SKM-1 treated with dmso at 0.1 percent for 144 hours (cell line): ENCODE data around the gene PPP1R27.

Experiments used
- DNase-seq: peaks from one replicate; lab custom pipeline; 2025; ENCODE audit not compliant: unreplicated experiment; lab: John Stamatoyannopoulos, UW

Gene PPP1R27

GRCh38 chr17:81863123-81863675 lies 28.3 kb upstream of the PPP1R27 start:
- no peak for DNase-seq

- DNase-seq = peak; percentile 100
Observed at GRCh38 chr17:81860756-81861568, 26.1 kb upstream of the PPP1R27 start.

GRCh38 chr17:81859906-81860755 lies 25.3 kb upstream of the PPP1R27 start, which contains the start of gene P4HB:
P4HB (minus strand) TSS chr17:81860535; CDS start chr17:81860471, 64 bp downstream.
- no peak for DNase-seq

GRCh38 chr17:81858967-81859905 lies 24.4 kb upstream of the PPP1R27 start:
- no peak for DNase-seq

- DNase-seq = no peak
Observed at GRCh38 chr17:81858170-81858966, 23.5 kb upstream of the PPP1R27 start.

GRCh38 chr17:81854974-81855774 lies 20.3 kb upstream of the PPP1R27 start:
- no peak for DNase-seq

GRCh38 chr17:81852237-81852636 lies 17.4 kb upstream of the PPP1R27 start:
- no peak for DNase-seq

- no peak for DNase-seq
Observed at GRCh38 chr17:81851423-81851822, 16.6 kb upstream of the PPP1R27 start.

- DNase-seq = no peak
Observed at GRCh38 chr17:81849457-81849856, 14.6 kb upstream of the PPP1R27 start.

- no peak for DNase-seq
Observed at GRCh38 chr17:81846743-81847689, 12.2 kb upstream of the PPP1R27 start.

GRCh38 chr17:81845881-81846742 lies 11.3 kb upstream of the PPP1R27 start:
- DNase-seq = no peak

- DNase-seq = no peak
Observed at GRCh38 chr17:81845361-81845760, 10.5 kb upstream of the PPP1R27 start.

- no peak for DNase-seq
Observed at GRCh38 chr17:81844887-81845286, 10.0 kb upstream of the PPP1R27 start.

GRCh38 chr17:81844327-81844851 lies 9.5 kb upstream of the PPP1R27 start:
- DNase-seq = no peak

GRCh38 chr17:81843713-81844326 lies 9.0 kb upstream of the PPP1R27 start:
- DNase-seq = no peak
